PFSK-1 (cell line): ENCODE data around the gene LECT2.

Experiments
- FOXP2 ChIP-seq: optimal IDR thresholded peaks from 2 replicates; pipeline ENCODE3; 2011; ENCODE audit warnings: borderline replicate concordance, control low read depth, inconsistent platforms; ENCODE audit not compliant: insufficient read depth; ENCODE audit errors: extremely low read length, extremely low read depth
- POLR2AphosphoS5 ChIP-seq: IDR thresholded peaks from 2 replicates; pipeline ENCODE4 v1.6.1; 2012; ENCODE audit warnings: low read depth, mild to moderate bottlenecking, control low read depth, low read length, moderate library complexity
- REST ChIP-seq, 2 experiments: IDR thresholded peaks; 2 replicates each; pipeline versions ENCODE4 v1.6.1 to v1.8.0; 2011 to 2012; ENCODE audit warnings: low read depth in 2 of 2, low read length in 2 of 2, control low read depth in 1 of 2, inconsistent platforms in 1 of 2, mild to moderate bottlenecking in 1 of 2, moderate library complexity in 1 of 2; ENCODE audit not compliant: insufficient read depth in 1 of 2
- SIN3A ChIP-seq: IDR thresholded peaks from 2 replicates; pipeline ENCODE4 v1.6.1; 2012; ENCODE audit warnings: mild to moderate bottlenecking, low read length, moderate library complexity, borderline replicate concordance; ENCODE audit not compliant: insufficient read depth
- TAF1 ChIP-seq: IDR thresholded peaks from 2 replicates; pipeline ENCODE4 v1.6.1; 2012; ENCODE audit warnings: low read length, control low read depth, borderline replicate concordance; ENCODE audit not compliant: insufficient read depth

The LECT2 gene

GRCh38 chr5:135966165-135966564 lies 11.4 kb upstream of the LECT2 start:
- TF ChIP-seq REST (IDR thresholded peaks at IDR 0.05; ENCODE audit: insufficient read depth in 1 of 2, low read depth in 2 of 2, low read length in 2 of 2) (no peak), SIN3A (no peak), POLR2AphosphoS5 (no peak), FOXP2 (no peak), TAF1 (no peak)

GRCh38 chr5:135965504-135965903 lies 10.7 kb upstream of the LECT2 start:
- no peak for TF ChIP-seq POLR2AphosphoS5
- TF ChIP-seq FOXP2 = no peak
- TF ChIP-seq SIN3A = no peak
- TF ChIP-seq TAF1 = no peak
- TF ChIP-seq REST (IDR thresholded peaks at IDR 0.05; ENCODE audit: insufficient read depth in 1 of 2, low read depth in 2 of 2, low read length in 2 of 2) = no peak

DNA sequence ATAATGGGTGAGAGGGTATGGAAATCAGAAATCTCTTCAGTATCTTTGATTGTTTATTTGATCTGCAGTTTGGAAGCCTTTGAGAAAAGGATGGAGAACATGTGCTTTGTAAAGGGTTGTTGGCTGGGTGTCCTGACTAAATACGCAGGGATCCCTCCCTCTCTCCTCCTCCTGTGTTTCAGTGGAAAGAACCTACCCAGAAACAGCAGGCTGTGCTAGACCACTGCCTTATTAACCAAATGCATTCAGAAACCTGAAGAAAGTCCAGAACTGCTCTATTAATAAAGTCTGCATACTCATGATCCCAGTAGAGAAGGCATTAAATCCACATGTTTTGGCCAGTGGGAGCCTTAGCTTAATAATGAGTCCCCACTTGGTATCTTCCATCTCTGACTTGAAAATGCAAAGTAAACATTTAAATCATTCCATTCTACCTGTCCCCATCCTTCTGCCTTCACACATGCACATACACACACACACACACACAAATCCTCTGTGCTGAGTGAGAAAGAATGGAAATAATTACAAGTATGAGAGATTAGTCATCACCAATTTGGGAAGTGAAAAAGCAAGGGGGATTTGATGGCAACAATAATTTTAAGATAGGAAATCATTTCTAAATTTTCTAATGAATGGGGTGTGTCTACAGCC lies 10.0 kb upstream of the LECT2 start:
- TF ChIP-seq SIN3A (no peak), FOXP2 (no peak), REST (IDR thresholded peaks at IDR 0.05; ENCODE audit: insufficient read depth in 1 of 2, low read depth in 2 of 2, low read length in 2 of 2) (no peak), POLR2AphosphoS5 (no peak), TAF1 (no peak)

GRCh38 chr5:135955525-135955924 lies 742 bp upstream of the LECT2 start:
- TF ChIP-seq POLR2AphosphoS5 (no peak), REST (IDR thresholded peaks at IDR 0.05; ENCODE audit: insufficient read depth in 1 of 2, low read depth in 2 of 2, low read length in 2 of 2) (no peak), FOXP2 (no peak), TAF1 (no peak), SIN3A (no peak)

GRCh38 chr5:135953850-135954249 lies 933 bp downstream of the LECT2 start:
- TF ChIP-seq REST (IDR thresholded peaks at IDR 0.05; ENCODE audit: insufficient read depth in 1 of 2, low read depth in 2 of 2, low read length in 2 of 2) (no peak), POLR2AphosphoS5 (no peak), TAF1 (no peak), SIN3A (no peak), FOXP2 (no peak)
